ENCODE results near the gene DCLRE1C. TPM values are rescaled to one million over a fixed set of nuclear protein-coding genes. Genes with fewer than 3 reads are reported as not detected.

Gene DCLRE1C
- total RNA-seq = 4.7 and 11.8 TPM in 2 replicates

GRCh38 chr10:14954001-14954770 is at the start of gene DCLRE1C:
Gene DCLRE1C, minus strand, starts transcription at chr10:14954096. Its CDS starts 86 bp downstream, at chr10:14954010.

GRCh38 chr10:14959221-14960057 is 5.5 kb upstream of the DCLRE1C start, which contains the start of gene MEIG1:
Gene MEIG1, plus strand, starts transcription at chr10:14959388. Its CDS starts 7,081 bp downstream, at chr10:14966469.

GRCh38 chr10:14878266-14879123 is 75.4 kb downstream of the DCLRE1C start, which contains the start of gene SUV39H2:
Gene SUV39H2, plus strand, starts transcription at chr10:14878866. Its CDS starts 23 bp downstream, at chr10:14878889.

Other genes with a start within 250 kb of the DCLRE1C start
- 18.4 and 24.1 TPM in 2 replicates for gene FAM107B, start 179.2 kb downstream of the DCLRE1C start, total RNA-seq
- gene CDNF, start 116.1 kb downstream of the DCLRE1C start, total RNA-seq = 1.5 and 3.0 TPM in 2 replicates
- 7.1 and 13.1 TPM in 2 replicates for gene HSPA14, start 115.8 kb downstream of the DCLRE1C start, total RNA-seq
- 11.8 and 12.0 TPM in 2 replicates for gene MSANTD7, start 115.8 kb downstream of the DCLRE1C start, total RNA-seq
- 4.7 and 5.8 TPM in 2 replicates for gene SUV39H2, start 75.2 kb downstream of the DCLRE1C start, total RNA-seq
- gene MEIG1, start 5.3 kb upstream of the DCLRE1C start, total RNA-seq = 0.52 TPM in 1 of 2 replicates, not detected in the other
- gene OLAH, start 89.8 kb upstream of the DCLRE1C start, total RNA-seq = not detected in 2 replicates
- 0.43 and 0.79 TPM in 2 replicates for gene ACBD7, start 134.7 kb upstream of the DCLRE1C start, total RNA-seq
- gene RPP38, start 143.3 kb upstream of the DCLRE1C start, total RNA-seq = 8.5 and 11.0 TPM in 2 replicates
- 27.3 and 37.0 TPM in 2 replicates for gene NMT2, start 214.6 kb upstream of the DCLRE1C start, total RNA-seq

All from bronchial smooth muscle cell (primary cell).